C4-2B (cell line): Measurements from ENCODE around the gene OTOP2.

Experiments
- ZFX ChIP-seq: fragments of 450-650 bp; IDR thresholded peaks from 2 replicates; pipeline ENCODE4 v1.6.1; 2017
- TF ChIP-seq, protein P1 (sequence below): fragments of 450-650 bp; conservative IDR thresholded peaks from 2 replicates; pipeline ENCODE4 v1.5.1; 2017; ENCODE audit warnings: mild to moderate bottlenecking

DNA sequence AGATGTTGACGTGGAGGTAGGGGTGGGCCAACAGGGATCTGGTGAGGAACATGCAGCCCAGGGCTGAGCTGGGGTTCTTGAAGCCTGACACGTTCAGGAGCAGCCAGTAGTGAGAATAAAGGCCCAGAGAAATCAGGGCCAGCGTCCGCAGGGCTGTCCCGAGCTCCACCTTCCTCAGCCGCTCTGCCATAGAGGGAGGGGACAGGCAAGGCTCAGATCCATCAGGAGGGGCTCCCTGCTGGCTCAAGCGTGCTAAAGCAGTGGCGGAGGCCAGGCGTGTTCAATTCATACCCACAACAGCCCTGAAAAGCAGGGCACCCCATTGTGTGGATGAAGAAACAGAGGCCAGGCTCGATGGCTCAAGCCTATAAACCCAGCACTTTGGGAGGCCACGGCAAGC is 43.0 kb upstream of the OTOP2 start:
- TF ChIP-seq, protein P1, sequence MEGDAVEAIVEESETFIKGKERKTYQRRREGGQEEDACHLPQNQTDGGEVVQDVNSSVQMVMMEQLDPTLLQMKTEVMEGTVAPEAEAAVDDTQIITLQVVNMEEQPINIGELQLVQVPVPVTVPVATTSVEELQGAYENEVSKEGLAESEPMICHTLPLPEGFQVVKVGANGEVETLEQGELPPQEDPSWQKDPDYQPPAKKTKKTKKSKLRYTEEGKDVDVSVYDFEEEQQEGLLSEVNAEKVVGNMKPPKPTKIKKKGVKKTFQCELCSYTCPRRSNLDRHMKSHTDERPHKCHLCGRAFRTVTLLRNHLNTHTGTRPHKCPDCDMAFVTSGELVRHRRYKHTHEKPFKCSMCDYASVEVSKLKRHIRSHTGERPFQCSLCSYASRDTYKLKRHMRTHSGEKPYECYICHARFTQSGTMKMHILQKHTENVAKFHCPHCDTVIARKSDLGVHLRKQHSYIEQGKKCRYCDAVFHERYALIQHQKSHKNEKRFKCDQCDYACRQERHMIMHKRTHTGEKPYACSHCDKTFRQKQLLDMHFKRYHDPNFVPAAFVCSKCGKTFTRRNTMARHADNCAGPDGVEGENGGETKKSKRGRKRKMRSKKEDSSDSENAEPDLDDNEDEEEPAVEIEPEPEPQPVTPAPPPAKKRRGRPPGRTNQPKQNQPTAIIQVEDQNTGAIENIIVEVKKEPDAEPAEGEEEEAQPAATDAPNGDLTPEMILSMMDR: no peak
- TF ChIP-seq ZFX: no peak
